ENCODE measurements around the gene NAA15.

Gene NAA15

GRCh38 chr4:139453371-139454110 lies 152.2 kb downstream of the NAA15 start (continued):
- TF ChIP-seq KLF17 (tag by site-specific recombination; IDR thresholded peaks at IDR 0.05) (peak; percentile 33; the same call in 1 of the 2 replicates), SCRT2 (tag by site-specific recombination; IDR thresholded peaks at IDR 0.05) (no peak), ZBTB8A (tag by site-specific recombination; IDR thresholded peaks at IDR 0.05) (peak; percentile 93), SP2 (tag by site-specific recombination; IDR thresholded peaks at IDR 0.05) (peak; percentile 88), HOXC10 (CRISPR knock-in tag; IDR thresholded peaks at IDR 0.05) (no peak), PRDM2 (tag by site-specific recombination; IDR thresholded peaks at IDR 0.05; ENCODE audit: borderline replicate concordance) (no peak), ZNF148 (tag by site-specific recombination; IDR thresholded peaks at IDR 0.05; ENCODE audit: borderline replicate concordance) (no peak), GFI1B (tag by site-specific recombination; IDR thresholded peaks at IDR 0.05) (no peak), ZNF423 (tag by site-specific recombination; IDR thresholded peaks at IDR 0.05) (no peak), YY1 (tag by site-specific recombination; IDR thresholded peaks at IDR 0.05) (no peak), ZNF391 (tag by site-specific recombination; IDR thresholded peaks at IDR 0.05; ENCODE audit: borderline replicate concordance, low read depth) (peak; percentile 73; the same call in 1 of the 2 replicates), ZNF621 (tag by site-specific recombination; IDR thresholded peaks at IDR 0.05) (no peak), HIC1 (tag by site-specific recombination; IDR thresholded peaks at IDR 0.05) (0 out of 2 replicates have a peak, but pooled peaks have one; percentile 64), ZNF350 (tag by site-specific recombination; IDR thresholded peaks at IDR 0.05) (no peak), ZSCAN18 (tag by site-specific recombination; IDR thresholded peaks at IDR 0.05) (no peak), ZSCAN4 (tag by site-specific recombination; IDR thresholded peaks at IDR 0.05) (no peak), ZNF510 (tag by site-specific recombination; IDR thresholded peaks at IDR 0.05; ENCODE audit: insufficient replicate concordance) (no peak), ZBTB17 (tag by site-specific recombination; IDR thresholded peaks at IDR 0.05) (peak; percentile 94), ZNF677 (tag by site-specific recombination; IDR thresholded peaks at IDR 0.05) (no peak), ZNF114 (tag by site-specific recombination; IDR thresholded peaks at IDR 0.05) (no peak), ZSCAN30 (tag by site-specific recombination; IDR thresholded peaks at IDR 0.05) (peak; percentile 39), ZFHX2 (tag by site-specific recombination; conservative IDR thresholded peaks at IDR 0.05) (peak; percentile 81), ZNF426 (tag by site-specific recombination; IDR thresholded peaks at IDR 0.05) (no peak), ZXDB (tag by site-specific recombination; IDR thresholded peaks at IDR 0.05) (peak; percentile 82), ZNF341 (tag by site-specific recombination; IDR thresholded peaks at IDR 0.05; ENCODE audit: low read depth) (no peak; the same call in 1 of the 2 replicates)
